NCI-H526 treated with DMSO at 0.1 percent for 48 hours (cell line): ENCODE measurements around the gene AHRR.

ENCODE experiments used
- DNase-seq: peaks from one replicate; lab custom pipeline; 2025; lab: John Stamatoyannopoulos, UW

Gene AHRR

DNA sequence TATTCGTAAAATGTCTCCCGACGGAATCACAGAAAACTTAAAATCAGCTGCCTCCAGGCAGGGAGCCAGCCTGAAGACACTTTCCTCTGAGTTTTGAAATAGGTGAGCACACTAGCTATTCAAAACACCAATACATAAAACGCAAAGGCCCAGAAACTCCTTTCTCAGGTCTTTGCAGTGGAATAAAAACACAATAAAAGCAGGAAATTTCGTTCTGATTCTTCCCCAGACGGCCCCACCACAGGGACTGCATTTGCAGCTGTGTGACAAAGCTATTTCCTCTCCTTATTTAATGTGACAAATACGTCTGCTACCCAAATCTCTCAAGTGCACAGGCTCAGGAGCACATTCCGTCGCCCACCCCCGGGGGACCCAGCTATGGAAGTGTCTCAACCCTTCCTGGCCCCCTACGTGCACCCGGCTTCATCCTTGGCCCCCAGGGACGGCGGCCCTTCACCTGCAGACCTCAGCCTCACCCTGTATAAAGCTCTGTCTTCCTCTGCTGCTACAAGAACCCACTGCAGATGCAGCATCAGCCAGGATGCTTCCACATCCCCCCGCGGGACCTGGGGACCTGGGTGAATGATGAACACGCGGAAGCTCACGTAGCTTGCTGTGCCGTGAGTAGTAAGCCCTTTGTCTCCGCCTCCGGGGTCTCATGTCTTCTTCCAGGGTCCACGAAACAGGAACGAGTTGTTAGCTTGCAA lies 24.9 kb downstream of the AHRR start:
- DNase-seq: no peak

DNA sequence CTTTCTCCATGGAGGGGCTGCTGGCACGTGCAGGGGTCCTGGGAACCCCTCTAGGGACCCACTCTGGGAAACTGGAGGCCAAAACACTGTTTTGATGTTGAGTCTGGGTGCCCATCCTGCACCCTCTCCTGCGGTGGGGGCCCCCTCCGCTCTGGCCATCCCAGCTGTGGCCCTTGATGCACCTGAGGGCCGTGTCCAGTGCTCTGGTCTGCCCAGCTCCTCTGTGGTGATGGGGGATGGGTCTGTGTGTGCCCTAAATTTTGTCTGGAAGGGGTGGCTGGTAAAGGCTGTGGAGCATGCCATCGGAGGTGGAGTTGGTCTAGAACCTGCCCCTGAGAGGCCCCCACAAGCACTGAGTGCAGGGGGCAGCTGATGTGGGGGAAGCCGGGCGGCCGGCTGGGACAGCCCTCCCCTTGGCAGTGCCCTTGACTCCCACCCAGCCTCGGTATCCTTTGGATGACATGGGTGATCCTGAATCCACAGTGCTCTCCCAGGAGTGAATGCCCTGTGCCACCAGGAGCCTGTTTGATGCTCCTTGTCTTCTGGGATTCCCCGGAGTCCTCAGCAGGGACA lies 26.3 kb downstream of the AHRR start:
- no peak for DNase-seq

GRCh38 chr5:348726-349125 lies 27.2 kb downstream of the AHRR start:
- DNase-seq: no peak

DNA sequence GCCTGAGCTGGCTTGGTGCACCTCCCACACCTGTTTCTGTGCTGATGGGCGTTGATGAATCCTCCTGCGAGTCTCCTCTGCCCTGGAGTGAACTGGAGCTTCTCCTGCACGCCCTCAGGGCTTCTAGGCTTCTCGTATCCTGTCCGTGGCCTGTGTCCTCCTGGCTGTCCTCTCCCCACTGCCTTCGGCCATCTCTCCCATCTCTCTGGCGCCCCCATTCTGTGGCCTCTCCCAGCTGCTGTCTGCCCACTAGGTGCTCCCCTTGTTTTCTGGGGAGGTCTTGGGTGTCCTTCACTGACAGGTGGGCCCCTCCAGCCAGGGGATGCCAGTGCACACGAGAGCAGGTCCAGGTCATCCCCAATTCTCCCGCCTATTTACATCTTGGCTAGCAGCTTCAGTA lies 28.8 kb downstream of the AHRR start:
- no peak for DNase-seq

DNA sequence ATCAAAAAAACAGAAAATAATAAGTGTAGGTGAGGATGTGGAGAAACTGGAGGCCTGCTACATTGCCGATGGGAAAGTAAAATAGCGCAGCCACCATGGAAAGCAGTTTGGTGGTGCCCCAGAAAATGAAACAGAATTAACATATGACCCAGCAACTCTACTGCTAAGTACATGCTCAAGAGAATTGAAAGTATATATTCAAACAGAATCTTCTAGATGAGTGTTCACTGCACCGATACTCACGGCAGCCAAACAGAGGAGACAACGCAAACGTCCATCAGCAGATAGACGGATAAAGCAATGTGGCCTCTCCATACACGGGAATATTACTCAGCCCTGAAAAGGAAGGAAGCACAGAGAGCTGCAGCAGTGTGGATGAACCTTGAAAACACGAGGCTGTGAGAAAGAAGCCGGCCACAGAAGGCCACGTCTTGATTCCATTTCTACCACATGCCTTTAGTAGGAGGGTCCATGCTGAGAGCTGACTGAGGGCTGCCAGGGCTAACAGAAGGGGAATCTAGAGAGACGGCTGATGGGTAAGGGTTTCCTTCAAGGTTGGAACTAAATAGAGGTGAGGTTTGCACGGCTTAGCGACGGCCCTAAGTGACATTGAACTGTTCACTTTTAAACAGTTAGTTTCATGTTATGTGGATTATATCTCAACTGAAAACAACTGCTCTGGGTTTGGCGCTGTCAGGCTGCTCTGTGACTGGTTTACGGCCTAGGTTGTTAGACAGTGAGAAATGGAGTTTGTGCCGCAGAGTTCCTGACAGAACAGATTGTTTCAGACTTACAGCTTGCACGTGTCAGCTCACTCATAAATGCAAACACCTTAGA lies 29.8 kb downstream of the AHRR start:
- DNase-seq: no peak

DNA sequence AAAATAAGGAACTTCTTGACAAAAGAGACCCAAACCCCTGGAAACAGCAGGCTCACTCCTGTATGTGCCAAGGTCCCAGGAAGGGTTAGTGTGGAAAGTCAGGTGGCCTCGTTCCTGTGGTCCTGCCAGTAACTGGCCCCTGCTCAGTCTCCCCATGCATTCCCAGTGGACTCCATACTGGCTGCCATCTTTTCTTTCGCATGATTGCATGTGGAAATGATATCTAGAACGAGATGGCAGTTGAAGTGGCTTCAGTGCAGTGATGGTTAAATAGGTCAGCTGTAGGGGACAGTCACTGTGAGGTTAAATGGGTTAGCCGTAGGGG lies 30.4 kb downstream of the AHRR start:
- DNase-seq: no peak

- no peak for DNase-seq
Observed at GRCh38 chr5:352639-353611, 31.4 kb downstream of the AHRR start.

- no peak for DNase-seq
Observed at GRCh38 chr5:353612-354580, 32.4 kb downstream of the AHRR start.

GRCh38 chr5:354581-355378 lies 33.3 kb downstream of the AHRR start:
- DNase-seq: no peak

GRCh38 chr5:355379-355935 lies 33.9 kb downstream of the AHRR start:
- no peak for DNase-seq

- DNase-seq: no peak
Observed at GRCh38 chr5:355958-356357, 34.4 kb downstream of the AHRR start.

DNA sequence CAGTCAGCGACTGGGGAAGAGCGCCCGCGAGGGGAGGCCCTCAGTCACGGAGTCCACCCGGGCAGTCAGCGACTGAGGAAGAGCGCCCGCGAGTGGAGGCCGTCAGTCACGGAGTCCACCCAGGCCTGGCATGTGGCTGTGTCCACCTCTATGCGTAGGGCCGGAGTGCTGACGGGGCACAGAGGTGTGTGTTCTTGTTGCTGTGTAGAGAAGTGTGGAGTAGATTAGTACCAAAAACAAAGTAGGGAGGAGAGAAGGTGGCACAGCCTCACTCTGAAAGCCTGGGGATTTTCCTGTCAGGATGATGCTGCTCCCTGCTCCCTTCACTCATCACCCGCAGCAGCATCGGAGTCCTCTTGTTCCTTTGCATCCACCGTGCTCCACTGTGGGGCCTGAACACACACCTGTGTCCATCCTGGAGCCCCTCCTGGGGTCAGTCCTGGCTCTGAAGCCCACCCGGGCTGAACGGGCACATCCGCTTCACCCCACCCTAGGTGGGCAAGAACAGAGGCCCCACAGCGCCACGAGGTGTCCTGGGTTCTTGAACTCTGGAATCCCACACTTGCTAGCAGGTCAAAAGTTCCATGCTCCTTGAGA lies 37.9 kb downstream of the AHRR start:
- DNase-seq: no peak

DNA sequence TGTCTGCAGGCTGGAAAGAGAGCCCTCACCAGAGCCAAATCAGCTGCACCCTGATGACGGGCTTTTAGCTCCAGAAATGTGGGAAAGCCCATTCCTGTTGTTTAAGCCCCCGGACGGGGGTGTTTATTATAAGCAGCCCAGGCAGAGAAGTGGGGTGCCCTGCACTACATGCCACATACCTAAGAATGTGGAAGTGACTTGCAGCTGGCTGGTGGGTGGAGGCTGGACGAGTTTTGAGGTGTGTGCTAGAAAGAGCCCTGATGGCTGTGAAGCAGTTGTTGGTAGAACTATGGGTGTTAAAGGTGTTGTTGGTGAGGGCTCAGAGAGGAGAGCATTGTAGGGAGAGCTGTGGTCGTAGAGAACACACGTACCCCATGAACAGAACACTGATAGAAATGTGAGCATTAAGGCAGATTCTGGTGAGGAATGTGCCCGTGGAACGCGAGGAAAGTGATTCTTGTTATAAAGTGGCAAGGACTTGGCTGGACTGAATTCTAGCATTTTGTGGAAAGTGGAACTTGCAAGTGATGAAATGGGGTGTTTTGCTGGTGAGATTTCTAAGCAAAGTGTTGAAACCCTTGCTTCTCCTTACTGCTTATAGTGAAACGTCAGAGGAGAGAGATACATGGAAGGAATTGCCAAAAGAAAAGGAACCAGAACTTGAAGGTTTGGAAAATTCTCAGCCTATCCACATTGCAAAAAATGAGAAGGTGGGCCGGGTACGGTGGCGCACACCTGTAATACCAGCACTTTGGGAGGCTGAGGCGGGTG lies 38.9 kb downstream of the AHRR start:
- no peak for DNase-seq

- no peak for DNase-seq
Observed at GRCh38 chr5:362189-362588, 40.7 kb downstream of the AHRR start.

- no peak for DNase-seq
Observed at GRCh38 chr5:362978-363765, 41.7 kb downstream of the AHRR start.

DNA sequence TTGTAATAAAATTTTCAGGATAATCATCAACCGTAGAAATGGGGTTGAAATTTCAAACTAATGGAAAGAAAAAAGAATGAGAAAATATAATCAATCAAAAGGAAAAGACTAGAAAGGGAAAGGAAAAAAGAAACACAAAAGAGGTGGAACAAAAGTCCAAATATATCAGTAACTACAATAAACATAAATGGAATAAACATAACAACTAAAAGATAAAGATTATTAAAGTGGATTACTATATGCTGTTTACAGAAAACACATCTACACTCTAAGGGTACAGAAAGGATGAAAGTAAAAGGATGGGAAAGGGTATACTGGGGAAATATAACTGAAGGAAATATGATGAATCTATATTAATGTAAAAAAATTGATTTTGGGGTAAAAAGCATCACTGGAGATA lies 43.0 kb downstream of the AHRR start:
- no peak for DNase-seq

DNA sequence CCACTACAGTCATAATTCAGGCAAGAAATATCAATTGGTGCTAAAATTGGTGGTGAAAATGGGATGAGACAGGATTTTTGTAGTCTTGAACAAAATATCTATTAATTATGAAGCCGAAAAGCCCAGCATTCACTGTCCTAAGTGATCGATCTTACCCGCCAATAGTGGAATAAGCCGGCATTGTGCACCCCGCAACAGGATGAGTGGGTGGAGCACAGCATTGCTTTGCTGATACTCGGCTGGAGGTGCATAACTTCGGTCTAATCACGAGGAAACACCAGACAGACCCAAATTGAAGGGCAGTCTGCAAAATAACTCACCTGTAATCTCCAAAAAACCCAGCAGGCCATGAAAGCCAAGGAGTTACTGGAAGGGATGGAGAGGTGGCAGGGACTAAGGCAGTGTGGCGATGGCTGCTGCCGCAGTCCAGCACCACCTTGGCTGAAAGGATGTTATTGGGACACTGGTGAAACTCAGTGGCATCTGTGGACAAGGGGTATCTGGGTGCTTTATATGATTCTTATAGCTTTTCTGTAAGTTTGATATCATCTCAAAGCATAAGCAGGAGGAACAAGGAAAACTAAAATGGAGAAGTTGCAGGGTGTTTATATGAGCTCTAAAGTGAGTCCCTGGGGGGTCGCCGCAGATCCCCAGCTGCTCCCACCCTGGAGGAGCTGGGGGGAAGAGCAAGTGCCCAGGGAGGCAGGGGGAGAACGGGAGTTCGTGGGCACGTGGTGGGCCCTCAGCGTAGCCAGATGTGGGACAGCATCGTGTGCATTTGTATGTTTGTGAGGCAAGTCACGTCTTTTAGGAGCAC lies 45.2 kb downstream of the AHRR start:
- DNase-seq: no peak
